K562 (cell line): ENCODE data around the gene COL20A1. TPM values are rescaled to one million over a fixed set of nuclear protein-coding genes. Genes with fewer than 3 reads are reported as not detected.

Experiments used
- BRD4 ChIP-seq: fragments of 200-600 bp; sonication (generic); IDR thresholded peaks from 2 replicates; pipeline ENCODE4 v1.6.1; 2017; ENCODE audit warnings: inconsistent platforms
- CREB5 ChIP-seq: fragments of 250-450 bp; sonication (Bioruptor Pico); IDR thresholded peaks from 2 replicates; pipeline ENCODE4 v1.5.0; 2020; ENCODE audit warnings: mild to moderate bottlenecking
- FIP1L1 ChIP-seq: fragments of 200-400 bp; formaldehyde crosslinking; IDR thresholded peaks from 2 replicates; pipeline ENCODE4 v1.6.1; 2018; ENCODE audit warnings: mild to moderate bottlenecking, low read depth, low read length; ENCODE audit not compliant: poor library complexity, severe bottlenecking
- FOXA1 ChIP-seq: fragments of 450-650 bp; IDR thresholded peaks from 2 replicates; pipeline ENCODE4 v1.6.1; 2016; ENCODE audit warnings: mild to moderate bottlenecking, borderline replicate concordance
- MAZ ChIP-seq, 2 experiments: fragments of 450-650 bp in 1 of 2; sonication (generic) in 1 of 2; formaldehyde crosslinking; IDR thresholded peaks in 1 of 2; conservative IDR thresholded peaks in 1 of 2; 2 replicates each; pipeline versions ENCODE4 v1.4.0 to v1.5.0; 2020; ENCODE audit warnings: mild to moderate bottlenecking in 1 of 2, missing genetic modification reagents in 1 of 2
- MCM5 ChIP-seq: fragments of 450-650 bp; IDR thresholded peaks from 2 replicates; pipeline ENCODE4 v1.6.1; 2016; ENCODE audit warnings: low read depth
- PHB ChIP-seq: fragments of 250-450 bp; sonication (Bioruptor Pico); IDR thresholded peaks from 2 replicates; pipeline ENCODE4 v1.5.0; 2021
- REST ChIP-seq, 2 experiments: fragments of 450-650 bp; formaldehyde crosslinking in 1 of 2; IDR thresholded peaks; 2 replicates each; pipeline versions ENCODE4 v1.4.0 to v1.6.1; 2014 to 2020; ENCODE audit warnings: mild to moderate bottlenecking in 2 of 2, borderline replicate concordance in 1 of 2, low read depth in 1 of 2
- SIRT6 ChIP-seq: IDR thresholded peaks from one replicate; pipeline ENCODE4 v1.6.1; 2012; ENCODE audit warnings: low read depth, mild to moderate bottlenecking, control low read depth, inconsistent platforms, low read length, moderate library complexity
- SRSF9 ChIP-seq: fragments of 200-400 bp; formaldehyde crosslinking; IDR thresholded peaks from 2 replicates; pipeline ENCODE4 v1.6.1; 2017; ENCODE audit warnings: low read depth, low read length, borderline replicate concordance
- TAL1 ChIP-seq: fragments of 450-650 bp; IDR thresholded peaks from 2 replicates; pipeline ENCODE4 v1.6.1; 2016; ENCODE audit warnings: mild to moderate bottlenecking
- ZBTB9 ChIP-seq: fragments of 450-650 bp; formaldehyde crosslinking; IDR thresholded peaks from 2 replicates; pipeline ENCODE4 v1.4.0; 2020; ENCODE audit warnings: mild to moderate bottlenecking, moderate library complexity
- ZNF197 ChIP-seq: fragments of 200-800 bp; sonication (Bioruptor generic); IDR thresholded peaks from 2 replicates; pipeline ENCODE4 v1.6.1; 2016; ENCODE audit warnings: low read depth, missing genetic modification characterization, missing compliant biosample characterization
- ZNF280A ChIP-seq: fragments of 450-650 bp; IDR thresholded peaks from 2 replicates; pipeline ENCODE4 v1.6.1; 2018; ENCODE audit warnings: mild to moderate bottlenecking, low read depth; ENCODE audit not compliant: partially characterized antibody
- ZNF589 ChIP-seq: fragments of 200-800 bp; sonication (Bioruptor generic); IDR thresholded peaks from 2 replicates; pipeline ENCODE4 v1.6.1; 2016; ENCODE audit warnings: low read depth, missing genetic modification characterization, missing compliant biosample characterization
- polyA plus RNA-seq, 8 experiments: library from polyadenylated mRNA; depleted of rRNA in 4 of 8; stranded (reverse) in 5 of 8; unstranded in 3 of 8; fragments of >200 nt; fragmentation: Nextera tagmentation in 2 of 8; fragmentation: Illumina TruSeq in 1 of 8; extraction: Ambion mirVana in 2 of 8; extraction: Trizol in 1 of 8; gene quantifications; 2 replicates each; pipeline versions ENCODE4 v1.2.1 to v1.2.3, GENCODE V29; 2011 to 2014; ENCODE audit warnings: inconsistent platforms in 1 of 8, missing spikeins in 1 of 8
- total RNA-seq, 7 experiments: library from RNA; depleted of rRNA in 6 of 7; stranded (reverse); fragments of >200 nt in 6 of 7; fragmentation: Illumina TruSeq in 2 of 7; extraction: Trizol in 2 of 7; gene quantifications; 2 replicates each; pipeline versions ENCODE4 v1.2.1 to v1.2.3, GENCODE V29; 2011 to 2021; ENCODE audit warnings: low replicate concordance in 1 of 7

Gene COL20A1
- total and polyA plus RNA-seq, 9 of the 15 experiments (the other 6 are each of a cell fraction or from before 2014, with no cell fraction given), result not detected

- TF ChIP-seq CREB5 (CRISPR knock-in tag) (no peak), ZBTB9 (CRISPR knock-in tag) (no peak), PHB (CRISPR knock-in tag) (no peak), REST (IDR thresholded peaks at IDR 0.05; ENCODE audit: borderline replicate concordance) (peak; percentile 73; the same call in 1 of the 2 replicates), REST (CRISPR knock-in tag; IDR thresholded peaks at IDR 0.05; ENCODE audit: low read depth) (no peak), TAL1 (no peak), ZNF589 (CRISPR knock-in tag) (no peak), SIRT6 (no peak), ZNF197 (CRISPR knock-in tag) (no peak), MCM5 (no peak), SRSF9 (no peak), FOXA1 (no peak), ZNF280A (no peak), FIP1L1 (no peak), MAZ (CRISPR knock-in tag; conservative IDR thresholded peaks at IDR 0.05 in 1 of 2, IDR thresholded peaks at IDR 0.05 in 1 of 2) (peak; percentile 33 to 75; a peak in 1 of 4 replicates), BRD4 (no peak)
Measured at GRCh38 chr20:63381781-63382431, 88.9 kb downstream of the COL20A1 start (continued).
